HEK293 (cell line): ENCODE results near the gene LRRC27.

Source experiments
- CTCF ChIA-PET: fragments of 350-600 bp; formaldehyde crosslinking; extraction: SDS; loops from one replicate; lab custom pipeline; 2021; ENCODE audit warnings: antibody characterized with exemption; lab: Yijun Ruan, JAX
- POLR2A ChIA-PET: fragments of 300-600 bp; formaldehyde crosslinking; extraction: SDS; loops from one replicate; lab custom pipeline; 2020; ENCODE audit warnings: antibody characterized with exemption, inconsistent platforms; lab: Yijun Ruan, JAX
- H3K27ac ChIP-seq: fragments of 200-500 bp; sonication (Bioruptor generic); 2 replicates; pipeline ENCODE4 v1.5.1; 2014; ENCODE audit warnings: low read depth, low read length, control low read depth, inconsistent platforms; ENCODE audit errors: extremely low read depth
- H3K36me3 ChIP-seq, 2 experiments: fragments of 200-500 bp in 1 of 2; sonication (Bioruptor generic) in 1 of 2; 1 replicate in 1 of 2; 2 replicates in 1 of 2; pipeline ENCODE4 v1.5.1; 2014 to 2017; ENCODE audit warnings: inconsistent platforms in 2 of 2, low read length in 2 of 2; ENCODE audit not compliant: control insufficient read depth in 2 of 2, insufficient read depth in 1 of 2
- H3K4me1 ChIP-seq: fragments of 200-500 bp; sonication (Bioruptor generic); 2 replicates; pipeline ENCODE4 v1.5.1; 2014; ENCODE audit warnings: mild to moderate bottlenecking, low read length, inconsistent platforms; ENCODE audit not compliant: control insufficient read depth, insufficient read depth
- H3K4me3 ChIP-seq: 2 replicates; pipeline ENCODE4 v1.5.1; 2011; ENCODE audit warnings: low read depth, mild to moderate bottlenecking, control low read depth, low read length, moderate library complexity
- H3K9me3 ChIP-seq: fragments of 200-500 bp; sonication (Bioruptor generic); 2 replicates; pipeline ENCODE4 v1.5.1; 2014; ENCODE audit warnings: low read depth, low read length, inconsistent platforms; ENCODE audit not compliant: control insufficient read depth, insufficient read depth
- GFI1B ChIP-seq: fragments of 450-650 bp; formaldehyde crosslinking; IDR thresholded peaks from 2 replicates; pipeline ENCODE4 v1.5.1; 2016; ENCODE audit warnings: missing biosample characterization, missing genetic modification characterization
- GLIS1 ChIP-seq: fragments of 450-650 bp; formaldehyde crosslinking; IDR thresholded peaks from 2 replicates; pipeline ENCODE4 v1.5.1; 2016; ENCODE audit warnings: missing biosample characterization, missing genetic modification characterization
- SP2 ChIP-seq: fragments of 450-650 bp; formaldehyde crosslinking; IDR thresholded peaks from 2 replicates; pipeline ENCODE4 v1.5.1; 2016; ENCODE audit warnings: missing biosample characterization, missing genetic modification characterization
- ZFHX2 ChIP-seq: fragments of 450-650 bp; formaldehyde crosslinking; conservative IDR thresholded peaks from 2 replicates; pipeline ENCODE4 v1.5.1; 2016; ENCODE audit warnings: missing biosample characterization, missing genetic modification characterization
- ZIC2 ChIP-seq: fragments of 450-650 bp; formaldehyde crosslinking; IDR thresholded peaks from 2 replicates; pipeline ENCODE4 v1.5.1; 2016; ENCODE audit warnings: missing biosample characterization, missing genetic modification characterization
- ZNF221 ChIP-seq: fragments of 450-650 bp; formaldehyde crosslinking; IDR thresholded peaks from 2 replicates; pipeline ENCODE4 v1.5.1; 2017; ENCODE audit warnings: missing biosample characterization, missing genetic modification characterization, borderline replicate concordance
- ZNF24 ChIP-seq: fragments of 450-650 bp; formaldehyde crosslinking; IDR thresholded peaks from 2 replicates; pipeline ENCODE4 v1.5.1; 2016; ENCODE audit warnings: missing biosample characterization, missing genetic modification characterization
- ZNF354C ChIP-seq: fragments of 450-650 bp; formaldehyde crosslinking; IDR thresholded peaks from 2 replicates; pipeline ENCODE4 v1.5.1; 2016; ENCODE audit warnings: missing biosample characterization, missing genetic modification characterization, low read depth, borderline replicate concordance
- ZNF394 ChIP-seq: fragments of 450-650 bp; formaldehyde crosslinking; IDR thresholded peaks from 2 replicates; pipeline ENCODE4 v1.5.1; 2016; ENCODE audit warnings: missing biosample characterization, missing genetic modification characterization, mild to moderate bottlenecking, moderate library complexity, borderline replicate concordance
- ZNF423 ChIP-seq: fragments of 450-650 bp; formaldehyde crosslinking; IDR thresholded peaks from 2 replicates; pipeline ENCODE4 v1.5.1; 2016; ENCODE audit warnings: missing biosample characterization, missing genetic modification characterization
- ZNF621 ChIP-seq: fragments of 450-650 bp; formaldehyde crosslinking; IDR thresholded peaks from 2 replicates; pipeline ENCODE4 v1.5.1; 2017; ENCODE audit warnings: missing biosample characterization, missing genetic modification characterization
- ZNF843 ChIP-seq: fragments of 450-650 bp; formaldehyde crosslinking; IDR thresholded peaks from 2 replicates; pipeline ENCODE4 v1.5.1; 2016; ENCODE audit warnings: missing biosample characterization, missing genetic modification characterization
- ZSCAN18 ChIP-seq: fragments of 450-650 bp; formaldehyde crosslinking; IDR thresholded peaks from 2 replicates; pipeline ENCODE4 v1.5.1; 2016; ENCODE audit warnings: missing biosample characterization, missing genetic modification characterization
- TF ChIP-seq, protein P1 (sequence below): fragments of 450-650 bp; formaldehyde crosslinking; IDR thresholded peaks from 2 replicates; pipeline ENCODE4 v1.5.1; 2016; ENCODE audit warnings: missing biosample characterization, missing genetic modification characterization, low read depth
- TF ChIP-seq, protein P2 (sequence below): fragments of 450-650 bp; formaldehyde crosslinking; IDR thresholded peaks from 2 replicates; pipeline ENCODE4 v1.5.1; 2016; ENCODE audit warnings: missing biosample characterization, missing genetic modification characterization

LRRC27 gene

GRCh38 chr10:132420981-132421846 lies 89.2 kb downstream of the LRRC27 start (continued):
- peak; percentile 70 for TF ChIP-seq ZFHX2
- peak; percentile 76 for TF ChIP-seq GLIS1

DNA sequence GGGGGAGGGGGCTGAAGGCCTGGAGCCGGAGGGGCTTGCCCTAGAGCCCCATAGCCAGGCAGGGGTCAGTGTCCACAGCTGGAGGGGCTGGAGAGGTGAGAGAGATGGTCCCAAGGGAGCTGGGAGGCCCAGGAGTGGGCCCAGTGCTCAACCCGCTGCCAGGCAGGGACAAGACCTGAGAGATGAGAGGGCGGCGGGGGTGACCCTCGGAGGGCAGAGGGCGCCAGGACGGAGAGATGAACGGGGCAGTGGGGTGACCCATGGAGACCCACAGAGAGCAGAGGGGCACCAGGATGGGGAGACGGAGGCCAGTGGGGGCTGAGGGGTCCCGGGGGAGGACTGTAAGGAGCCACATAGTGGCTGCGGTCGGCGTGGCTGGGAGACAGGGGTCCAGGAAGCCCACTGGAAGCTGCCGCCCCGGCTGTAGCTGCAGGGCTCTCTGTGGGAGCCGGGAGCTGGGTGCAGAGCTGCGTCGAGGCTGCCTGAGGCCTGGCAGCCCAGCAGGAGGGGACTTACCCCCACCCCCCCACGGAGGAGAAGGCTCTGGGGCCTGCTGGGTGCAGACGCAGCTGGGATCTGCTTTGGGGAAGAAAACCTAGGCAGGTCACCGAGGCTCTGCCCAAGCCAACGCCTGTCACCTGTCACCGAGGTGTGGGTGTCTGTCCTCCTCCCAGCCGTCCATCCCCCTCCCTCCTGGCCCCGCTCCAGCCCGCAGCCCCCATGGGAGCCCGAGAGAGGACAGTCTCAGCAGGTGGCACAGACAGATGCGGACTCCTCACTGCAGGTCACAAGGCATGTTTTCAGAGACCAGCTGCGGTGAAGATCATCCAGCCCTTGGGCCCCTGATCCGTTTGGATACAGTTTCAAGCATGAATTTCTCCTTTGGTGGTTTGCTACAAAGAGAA lies 90.1 kb downstream of the LRRC27 start:
- Histone ChIP-seq H3K4me1 (no peaks in the 10 kb centered on the region; the same call in 1 of the 2 replicates), H3K36me3 (no peaks in the 10 kb centered on the region), H3K9me3 (no peaks in the 10 kb centered on the region), H3K27ac (peak overlapping the region; percentile 17; the same call in 1 of the 2 replicates), H3K4me3 (no peak overlapping the region)
- ChIA-PET POLR2A (interaction anchor here (0.5 kb wide), 1 partner anchor 12 kb away, joined by 3 read pairs; no protein-coding TSS in a partner anchor), CTCF (interaction anchor here (0.6 to 0.7 kb wide), 3 partner anchors 153 to 279 kb away, joined by 3 to 4 read pairs (median 4); no protein-coding TSS in a partner anchor)
- TF ChIP-seq ZFHX2 (no peak), ZNF221 (tag by site-specific recombination) (no peak), ZNF24 (no peak), ZIC2 (tag by site-specific recombination) (peak; percentile 94), ZNF423 (tag by site-specific recombination) (0 out of 2 replicates have a peak, but pooled peaks have one; percentile 47), ZNF394 (tag by site-specific recombination) (no peak), GLIS1 (peak; percentile 69), ZSCAN18 (tag by site-specific recombination) (no peak), SP2 (no peak), ZNF621 (no peak), GFI1B (tag by site-specific recombination) (no peak), ZNF354C (tag by site-specific recombination) (no peak), ZNF843 (tag by site-specific recombination) (no peak)
- TF ChIP-seq, protein P1, sequence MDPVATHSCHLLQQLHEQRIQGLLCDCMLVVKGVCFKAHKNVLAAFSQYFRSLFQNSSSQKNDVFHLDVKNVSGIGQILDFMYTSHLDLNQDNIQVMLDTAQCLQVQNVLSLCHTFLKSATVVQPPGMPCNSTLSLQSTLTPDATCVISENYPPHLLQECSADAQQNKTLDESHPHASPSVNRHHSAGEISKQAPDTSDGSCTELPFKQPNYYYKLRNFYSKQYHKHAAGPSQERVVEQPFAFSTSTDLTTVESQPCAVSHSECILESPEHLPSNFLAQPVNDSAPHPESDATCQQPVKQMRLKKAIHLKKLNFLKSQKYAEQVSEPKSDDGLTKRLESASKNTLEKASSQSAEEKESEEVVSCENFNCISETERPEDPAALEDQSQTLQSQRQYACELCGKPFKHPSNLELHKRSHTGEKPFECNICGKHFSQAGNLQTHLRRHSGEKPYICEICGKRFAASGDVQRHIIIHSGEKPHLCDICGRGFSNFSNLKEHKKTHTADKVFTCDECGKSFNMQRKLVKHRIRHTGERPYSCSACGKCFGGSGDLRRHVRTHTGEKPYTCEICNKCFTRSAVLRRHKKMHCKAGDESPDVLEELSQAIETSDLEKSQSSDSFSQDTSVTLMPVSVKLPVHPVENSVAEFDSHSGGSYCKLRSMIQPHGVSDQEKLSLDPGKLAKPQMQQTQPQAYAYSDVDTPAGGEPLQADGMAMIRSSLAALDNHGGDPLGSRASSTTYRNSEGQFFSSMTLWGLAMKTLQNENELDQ (tag by site-specific recombination): no peak
- TF ChIP-seq, protein P2, sequence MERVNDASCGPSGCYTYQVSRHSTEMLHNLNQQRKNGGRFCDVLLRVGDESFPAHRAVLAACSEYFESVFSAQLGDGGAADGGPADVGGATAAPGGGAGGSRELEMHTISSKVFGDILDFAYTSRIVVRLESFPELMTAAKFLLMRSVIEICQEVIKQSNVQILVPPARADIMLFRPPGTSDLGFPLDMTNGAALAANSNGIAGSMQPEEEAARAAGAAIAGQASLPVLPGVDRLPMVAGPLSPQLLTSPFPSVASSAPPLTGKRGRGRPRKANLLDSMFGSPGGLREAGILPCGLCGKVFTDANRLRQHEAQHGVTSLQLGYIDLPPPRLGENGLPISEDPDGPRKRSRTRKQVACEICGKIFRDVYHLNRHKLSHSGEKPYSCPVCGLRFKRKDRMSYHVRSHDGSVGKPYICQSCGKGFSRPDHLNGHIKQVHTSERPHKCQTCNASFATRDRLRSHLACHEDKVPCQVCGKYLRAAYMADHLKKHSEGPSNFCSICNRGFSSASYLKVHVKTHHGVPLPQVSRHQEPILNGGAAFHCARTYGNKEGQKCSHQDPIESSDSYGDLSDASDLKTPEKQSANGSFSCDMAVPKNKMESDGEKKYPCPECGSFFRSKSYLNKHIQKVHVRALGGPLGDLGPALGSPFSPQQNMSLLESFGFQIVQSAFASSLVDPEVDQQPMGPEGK (tag by site-specific recombination): no peak
